COLO668 (cell line): ENCODE results near the gene MGLL.

Experiments
- DNase-seq: peaks from one replicate; lab custom pipeline; 2025; ENCODE audit not compliant: unreplicated experiment; lab: John Stamatoyannopoulos, UW

Gene MGLL

DNA sequence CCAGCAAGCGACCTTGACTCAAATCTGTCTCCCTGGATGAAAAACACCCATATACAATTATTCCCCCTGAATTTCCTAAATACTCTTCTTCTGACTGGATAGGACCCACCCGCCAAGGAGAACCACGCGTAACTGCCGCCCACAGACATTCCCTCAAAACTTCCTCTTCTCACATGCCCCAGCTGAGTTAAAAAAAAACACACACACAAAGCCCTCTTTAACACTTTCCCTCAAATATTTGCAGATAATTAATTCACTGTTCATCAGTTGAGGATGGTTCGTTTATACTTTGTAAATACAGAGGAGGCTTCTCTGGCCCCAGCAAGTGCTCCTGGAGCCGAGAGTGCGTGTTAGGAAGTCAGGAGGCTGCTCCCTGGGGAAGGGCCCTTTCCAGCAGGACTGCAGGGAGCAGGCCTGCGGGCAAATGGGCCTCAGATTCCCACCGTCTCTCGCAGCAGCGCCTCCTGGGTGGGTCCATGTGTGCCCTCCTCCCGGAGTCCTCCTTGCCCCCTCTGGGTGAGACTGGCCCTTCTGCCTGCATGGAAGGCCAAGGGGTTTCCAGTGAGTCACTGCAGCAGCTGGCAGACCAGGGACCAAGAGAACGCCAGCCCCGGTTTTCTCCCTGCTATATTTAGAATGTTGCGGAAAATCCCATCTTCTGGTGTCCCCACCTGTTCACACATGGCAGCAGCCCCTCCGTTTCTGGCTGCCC is 46.8 kb downstream of the MGLL start:
- peak; percentile 49 for DNase-seq

DNA sequence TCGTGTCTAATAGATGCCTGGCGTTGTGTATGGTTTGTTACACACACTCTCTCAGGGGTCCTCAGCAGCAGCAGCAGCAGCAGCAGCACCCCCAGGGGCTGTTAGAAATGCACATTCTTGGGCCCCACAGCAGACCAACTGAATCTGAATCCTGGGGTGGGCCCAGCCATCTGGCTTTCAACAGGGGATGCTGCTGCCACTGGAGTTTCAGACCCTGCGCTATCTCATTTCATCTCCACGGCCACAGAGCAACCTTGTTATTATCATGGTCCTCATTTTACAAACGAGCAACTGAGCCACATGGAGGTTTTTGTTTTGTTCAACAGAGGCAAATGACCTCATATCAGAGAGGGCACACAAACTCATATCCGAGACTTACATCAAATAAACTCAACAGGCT is 47.7 kb downstream of the MGLL start:
- DNase-seq = no peak

DNA sequence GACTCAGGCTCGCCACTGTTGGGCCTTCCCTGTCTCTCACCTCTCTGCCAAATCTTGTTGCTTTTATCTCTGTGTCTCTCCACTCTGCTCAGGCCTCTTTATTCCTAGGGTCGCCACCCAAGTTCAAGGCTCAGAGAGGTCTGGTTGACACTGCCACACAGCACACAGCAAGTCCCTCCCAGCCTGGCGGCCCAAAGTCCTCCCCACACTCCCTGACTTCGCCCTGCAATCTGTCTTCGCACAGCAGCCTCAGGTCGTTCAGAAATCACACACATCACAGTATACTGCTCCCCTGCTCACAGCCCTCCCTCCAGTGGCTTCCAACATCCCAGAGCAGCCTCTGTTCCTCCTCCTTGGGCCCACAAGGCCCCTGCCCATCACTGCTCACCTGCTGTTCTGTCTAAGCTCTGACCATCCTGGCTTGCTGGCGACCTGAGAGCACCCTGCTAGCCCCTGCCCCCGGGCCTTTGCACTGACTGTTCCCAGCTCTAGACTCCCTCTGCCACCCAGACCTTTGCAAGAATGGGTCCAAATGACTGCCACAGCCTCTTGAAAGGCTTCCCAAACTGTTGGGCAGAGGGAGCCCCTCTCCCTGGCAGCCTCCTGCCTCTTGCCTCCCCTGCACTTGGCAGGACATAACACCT is 48.4 kb downstream of the MGLL start:
- DNase-seq = no peak

DNA sequence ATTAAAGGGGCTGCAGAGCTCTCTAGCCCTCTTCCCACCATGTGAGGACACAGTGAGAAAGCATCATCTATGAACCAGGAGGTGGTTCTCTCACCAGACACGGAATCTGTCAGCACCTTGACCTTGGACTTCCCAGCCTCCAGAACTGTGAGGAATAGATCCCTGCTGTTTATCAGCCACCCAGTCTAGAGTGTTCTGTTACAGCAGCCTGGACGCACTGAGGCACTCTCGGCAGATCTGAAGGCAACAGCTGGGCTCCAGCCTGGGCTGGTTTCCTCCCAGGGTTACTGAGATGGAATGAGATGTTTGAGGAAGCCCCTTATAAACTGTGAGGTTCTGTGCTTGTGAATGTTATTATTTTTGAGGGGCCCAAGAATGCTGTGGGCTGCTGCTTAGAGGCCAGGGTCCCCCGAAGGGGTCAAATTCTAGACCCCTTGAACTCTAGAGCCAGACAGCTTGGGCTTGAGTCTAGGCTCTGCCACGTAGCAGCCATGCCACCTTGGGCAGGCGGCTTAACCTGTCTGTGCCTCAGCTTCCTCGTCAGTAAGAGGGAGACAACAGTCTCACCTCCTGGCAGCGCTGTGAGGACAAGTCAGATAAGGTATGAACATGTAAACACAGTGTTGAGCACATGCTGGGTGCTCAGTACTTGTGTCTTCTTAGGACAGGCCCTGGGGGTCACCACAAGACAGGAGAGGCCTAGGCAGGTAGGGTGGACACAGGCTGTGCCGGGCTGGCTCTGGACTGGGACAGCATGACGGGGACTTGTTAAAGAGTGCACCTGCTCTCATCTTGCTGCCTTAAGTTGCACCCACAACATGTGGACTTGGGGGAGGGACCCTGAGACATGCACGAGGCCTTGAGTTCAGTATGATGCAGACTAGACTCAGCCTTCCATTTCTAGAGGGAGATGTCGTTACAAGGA is 49.2 kb downstream of the MGLL start:
- DNase-seq = no peak

DNA sequence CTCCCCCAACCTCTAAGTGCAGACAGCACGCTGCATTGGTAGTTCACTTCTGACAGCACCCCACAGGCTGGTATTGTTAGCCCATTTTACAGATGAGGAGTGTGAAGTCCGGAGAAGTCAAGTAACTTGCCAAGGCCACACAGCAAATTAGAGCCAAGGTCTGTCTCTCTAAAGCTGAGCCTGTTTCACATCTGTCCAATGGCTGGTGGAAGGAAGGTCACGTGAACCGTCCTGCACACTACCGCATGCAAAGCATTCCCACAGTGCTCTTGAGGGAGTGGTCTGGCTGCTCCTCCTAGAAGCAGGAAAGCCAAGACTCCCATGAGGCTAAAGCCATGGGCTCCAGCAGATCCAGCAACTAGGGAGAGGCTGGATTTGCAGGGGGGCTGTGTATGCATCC is 50.0 kb downstream of the MGLL start:
- no peak for DNase-seq

DNA sequence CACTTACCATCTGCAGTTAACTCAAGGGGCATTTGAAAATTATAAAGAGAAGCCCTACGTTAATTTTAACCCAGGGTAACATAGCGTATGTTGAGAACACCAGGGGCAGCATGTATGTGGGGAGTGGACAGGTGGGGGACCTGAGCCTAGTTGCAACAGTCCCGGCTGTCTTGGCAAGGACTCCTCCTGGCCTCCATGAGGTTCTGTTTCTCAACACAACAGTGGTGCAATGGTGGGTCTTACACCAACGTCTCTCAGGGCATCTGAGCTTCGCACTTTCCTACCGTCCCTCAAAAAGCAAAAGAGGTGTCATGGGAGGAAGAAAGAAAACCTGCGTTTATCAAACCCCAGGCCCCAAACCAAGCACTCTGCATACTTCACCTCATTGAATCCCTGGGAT is 50.6 kb downstream of the MGLL start:
- DNase-seq = no peak

DNA sequence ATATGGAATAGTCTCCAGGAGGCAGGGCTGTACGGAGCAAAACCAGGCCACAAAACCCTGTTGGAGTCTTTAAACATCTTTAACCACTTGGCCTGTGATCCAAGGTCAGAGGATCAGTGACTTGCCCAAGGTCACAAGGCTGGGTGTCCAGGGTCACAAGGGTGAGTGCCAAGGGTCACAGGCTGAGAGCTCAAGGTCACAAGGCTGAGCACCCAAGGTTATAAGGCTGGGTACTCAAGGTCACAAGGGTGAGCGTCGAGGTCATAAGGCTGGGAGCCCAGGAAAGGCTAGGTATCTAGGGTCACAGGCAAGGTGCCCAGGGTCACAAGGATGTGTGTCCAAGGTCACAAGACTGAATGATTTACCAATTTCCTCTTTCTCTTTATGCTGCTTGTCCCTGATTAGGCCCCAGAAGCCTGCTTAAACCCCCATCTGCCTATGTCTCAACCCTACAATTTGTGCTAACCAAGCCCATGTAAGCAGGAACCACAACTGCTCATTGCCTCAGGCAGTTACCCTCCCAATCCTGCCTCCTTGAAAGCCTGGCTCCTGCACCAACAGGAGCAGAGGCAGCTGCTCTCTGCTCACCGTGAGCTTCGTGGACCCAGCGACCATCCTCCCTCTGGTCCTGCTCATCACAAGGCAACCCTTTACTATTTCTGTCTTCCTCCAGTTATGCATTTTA is 51.5 kb downstream of the MGLL start:
- no peak for DNase-seq

DNA sequence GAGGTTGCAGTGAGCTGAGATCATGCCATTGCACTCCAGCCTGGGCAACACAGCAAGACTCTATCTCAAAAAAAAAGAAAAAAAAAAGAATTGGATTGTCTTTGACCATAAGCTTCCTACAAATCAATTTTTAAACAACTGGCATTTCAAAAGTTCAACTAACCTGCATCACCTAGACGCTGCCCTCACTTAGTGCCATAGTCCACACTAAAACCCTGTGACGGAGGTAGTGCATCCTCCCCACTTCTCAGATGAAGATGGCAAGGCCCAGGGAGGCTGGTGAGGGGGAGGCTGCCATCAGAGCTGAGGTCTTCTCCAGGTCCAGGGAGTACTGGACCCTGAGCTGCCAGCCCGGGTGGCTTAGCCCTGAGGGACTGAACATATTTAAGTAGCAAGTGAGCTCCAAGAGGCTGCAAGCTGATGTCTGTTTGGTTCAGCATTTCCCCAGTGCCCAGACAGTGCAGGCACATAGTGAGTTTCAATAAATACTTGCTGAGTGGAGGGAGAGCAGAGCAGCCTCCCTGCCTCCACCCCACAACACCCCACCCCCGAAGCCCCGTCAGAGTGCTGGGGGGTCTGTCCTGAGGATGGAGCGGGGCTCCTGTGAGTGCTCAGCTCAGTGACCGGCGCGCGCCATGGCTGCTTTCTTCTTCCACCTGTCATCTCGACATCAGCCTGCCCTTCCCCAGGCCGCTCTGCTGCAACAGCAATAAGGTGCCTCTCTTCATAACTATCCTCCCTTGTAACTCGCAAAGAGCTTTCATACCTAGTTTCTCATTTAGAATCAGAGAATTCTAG is 52.8 kb downstream of the MGLL start:
- DNase-seq = no peak

DNA sequence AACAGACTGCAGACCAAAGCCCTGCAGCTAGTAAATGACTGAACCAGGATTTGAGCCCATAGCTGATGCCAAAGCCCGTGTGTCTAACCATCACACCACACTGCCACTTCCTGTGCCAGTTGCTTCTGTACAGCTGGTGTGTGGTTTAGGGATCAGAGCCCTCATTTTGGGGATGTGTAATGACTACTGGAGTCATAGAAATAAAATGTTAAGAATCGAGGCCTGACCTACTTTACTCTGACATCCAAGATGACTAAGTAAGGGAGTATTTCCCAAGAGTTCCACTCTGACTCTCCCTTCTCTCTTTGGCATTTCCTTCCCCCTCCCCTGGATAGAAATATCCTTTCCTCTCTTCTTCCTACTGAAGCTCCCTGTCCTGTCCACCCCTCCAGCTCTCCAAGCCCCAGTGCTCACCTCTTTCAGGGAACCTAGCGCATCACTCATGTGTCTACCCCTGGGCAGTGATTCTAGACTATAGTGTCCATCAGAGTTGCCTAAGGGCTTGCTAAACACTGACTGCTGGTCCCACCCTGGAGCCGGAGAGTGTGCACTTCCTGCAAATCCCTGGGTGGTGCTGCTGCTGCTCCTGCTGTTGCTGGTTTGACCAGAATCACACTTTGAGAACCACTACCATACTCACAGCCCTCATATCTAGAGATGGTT is 53.8 kb downstream of the MGLL start:
- no peak for DNase-seq

DNA sequence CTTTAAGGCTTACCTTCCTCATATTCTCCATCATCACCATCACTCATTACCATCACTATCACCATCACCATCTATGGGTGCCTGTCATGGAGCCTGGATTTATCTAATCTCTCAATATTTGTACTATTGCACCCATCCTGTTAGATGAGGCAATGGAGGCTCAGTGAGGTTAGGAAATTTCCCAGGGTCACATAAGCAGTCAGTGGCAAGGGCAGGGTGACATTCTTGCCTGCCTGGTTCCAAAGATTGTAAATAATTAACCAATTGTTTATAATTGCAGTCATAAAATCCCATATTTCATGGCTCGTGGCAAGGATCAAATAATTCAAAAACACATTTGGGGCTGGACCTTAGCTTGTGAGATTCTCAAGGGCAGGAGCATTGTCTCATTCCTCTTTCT is 55.2 kb downstream of the MGLL start:
- DNase-seq = no peak

DNA sequence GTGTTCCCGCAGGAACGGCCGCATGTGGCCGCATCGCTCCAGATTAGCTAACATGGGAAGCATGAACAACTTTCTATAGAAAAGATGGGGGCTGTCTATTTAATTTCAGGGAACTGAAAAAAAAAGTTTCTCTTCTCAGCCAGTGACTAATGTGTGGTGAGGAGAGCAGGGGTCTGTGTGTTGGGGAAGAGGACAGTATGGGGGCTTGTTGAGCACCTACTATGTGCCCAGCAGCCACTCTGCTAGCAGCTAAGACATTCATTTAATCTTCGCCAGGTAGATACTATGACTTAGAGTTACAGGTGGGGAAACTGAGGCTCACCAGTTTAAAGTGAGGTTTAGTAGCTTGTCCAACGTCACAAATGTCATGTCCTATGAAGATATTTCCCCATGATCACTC is 56.6 kb downstream of the MGLL start:
- DNase-seq = no peak

DNA sequence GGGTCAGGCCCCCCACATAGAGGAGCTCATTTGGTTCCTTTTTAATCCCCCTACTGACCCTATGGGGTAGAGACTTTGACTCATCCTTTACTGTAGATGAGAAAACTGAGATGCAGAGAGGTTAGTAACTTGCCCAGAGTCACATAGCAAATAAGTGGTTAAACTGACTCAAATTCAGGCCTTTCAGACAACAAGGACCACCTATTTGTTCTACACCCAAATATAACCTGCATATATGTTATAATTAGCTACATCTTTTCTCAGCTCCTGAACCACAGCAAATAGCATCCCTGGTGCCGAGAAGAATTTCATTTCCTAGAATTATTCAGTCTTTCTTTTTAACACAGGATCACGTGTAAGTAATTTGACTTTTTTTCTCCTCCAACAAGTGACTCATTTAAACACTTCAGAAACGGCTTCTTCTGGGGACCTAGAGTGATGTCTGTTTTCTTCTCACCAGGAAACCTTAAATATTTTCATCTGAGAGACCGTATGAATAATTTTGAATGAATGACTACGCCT is 57.4 kb downstream of the MGLL start:
- DNase-seq = no peak

DNA sequence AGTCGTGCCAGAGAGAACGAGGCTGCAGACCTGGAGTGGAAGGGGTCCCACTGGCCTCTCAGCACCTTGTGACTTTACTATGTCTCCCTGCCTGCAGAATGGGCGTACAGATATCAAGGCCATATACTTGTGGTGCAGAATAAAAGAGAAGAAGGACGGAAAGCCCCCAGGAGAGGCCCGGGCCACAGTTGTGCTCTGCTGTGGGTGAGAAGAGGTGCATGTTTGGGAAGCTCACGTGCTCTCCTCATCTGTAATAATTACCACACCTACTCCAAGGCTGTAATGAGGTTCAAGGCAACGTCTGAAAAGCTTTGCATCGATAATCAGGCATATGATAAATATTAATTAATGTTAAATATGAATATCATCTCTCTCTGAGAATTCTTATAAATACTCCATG is 58.0 kb downstream of the MGLL start:
- DNase-seq = no peak

DNA sequence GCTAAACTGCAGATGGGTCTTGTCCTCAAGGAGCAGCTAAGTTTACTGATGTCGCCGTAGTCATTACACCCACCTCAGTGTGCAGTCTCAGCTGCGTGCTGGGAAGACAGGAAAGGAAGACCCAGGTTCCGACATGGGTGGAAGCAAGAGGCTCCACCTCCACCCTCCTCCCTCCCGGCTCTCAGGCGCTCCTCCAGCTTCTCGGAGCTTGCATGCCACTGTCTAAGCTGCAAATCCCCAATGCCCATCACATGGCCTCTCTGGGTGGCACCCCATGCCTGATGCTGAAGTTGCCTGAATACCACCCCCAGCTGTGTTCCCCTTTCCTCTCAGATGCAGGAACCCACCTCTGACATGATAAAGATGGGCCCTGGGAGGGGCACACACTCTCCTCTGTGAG is 58.5 kb downstream of the MGLL start:
- no peak for DNase-seq

DNA sequence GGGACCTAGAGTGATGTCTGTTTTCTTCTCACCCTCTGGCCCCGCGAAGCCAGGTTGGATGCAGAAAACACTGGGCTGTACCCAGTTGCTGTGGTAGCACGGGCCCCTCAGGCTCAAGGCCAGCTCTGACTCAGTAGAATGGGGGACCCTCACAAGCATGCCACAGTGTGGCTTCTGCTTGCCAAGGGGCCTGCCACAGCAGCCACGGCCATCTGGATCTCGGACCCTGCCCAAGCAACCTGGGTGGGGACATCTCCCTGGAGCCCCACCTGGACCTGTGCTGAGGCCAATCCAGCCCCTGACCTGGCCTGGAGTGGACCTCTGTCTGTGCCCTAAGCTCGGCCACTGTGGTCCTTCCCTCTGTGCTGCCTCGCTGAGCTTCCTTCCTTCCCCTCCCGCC is 59.0 kb downstream of the MGLL start:
- no peak for DNase-seq

DNA sequence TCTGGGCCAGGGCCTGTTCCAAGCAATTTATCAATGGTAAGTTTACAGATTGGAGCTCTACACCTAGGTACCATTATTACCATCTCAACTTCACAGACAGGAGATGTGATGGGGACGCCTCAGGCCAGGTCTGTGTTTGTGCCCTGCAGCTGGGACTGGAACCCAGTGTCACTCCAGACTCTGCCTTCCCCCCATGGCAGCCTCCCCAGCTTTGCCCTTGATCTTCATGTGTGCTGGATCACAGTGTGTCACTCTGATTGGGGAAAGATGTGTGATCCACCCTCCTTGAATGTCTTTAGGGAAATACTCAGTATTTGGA is 59.6 kb downstream of the MGLL start:
- no peak for DNase-seq

DNA sequence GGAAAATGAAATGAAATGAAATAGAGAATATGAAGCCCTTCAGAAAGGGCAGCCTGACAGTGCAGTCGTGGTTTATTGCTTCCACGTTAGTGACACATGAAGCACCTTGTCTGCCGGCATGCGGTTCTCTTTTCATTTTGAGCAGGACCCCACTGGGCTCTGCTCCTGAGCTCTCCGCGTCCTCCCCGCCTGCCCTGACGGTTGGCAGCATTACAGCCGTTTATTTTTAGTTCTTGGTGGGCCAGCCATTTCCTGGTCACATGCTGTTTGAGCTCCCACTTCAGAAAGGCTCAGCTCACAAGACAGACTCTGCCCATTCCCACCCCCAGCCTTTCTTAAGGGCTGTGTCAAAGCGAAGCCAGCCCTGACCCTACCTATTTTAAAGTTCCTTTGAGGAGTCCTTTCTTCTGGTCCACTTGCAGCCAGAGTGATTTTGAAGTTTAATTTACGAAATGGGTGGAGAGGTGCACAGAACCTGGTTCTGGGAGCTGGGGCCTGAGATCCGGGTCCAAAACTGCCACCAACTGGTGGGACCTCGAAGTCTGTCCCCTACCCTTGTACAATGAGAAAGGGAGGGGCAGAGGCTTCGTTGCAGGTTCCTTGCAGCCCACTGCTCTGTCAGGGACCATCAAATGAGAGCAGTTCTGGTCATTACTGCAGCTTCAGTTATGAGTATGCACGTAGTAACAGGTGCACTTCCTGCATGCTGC is 60.1 kb downstream of the MGLL start:
- DNase-seq = no peak

DNA sequence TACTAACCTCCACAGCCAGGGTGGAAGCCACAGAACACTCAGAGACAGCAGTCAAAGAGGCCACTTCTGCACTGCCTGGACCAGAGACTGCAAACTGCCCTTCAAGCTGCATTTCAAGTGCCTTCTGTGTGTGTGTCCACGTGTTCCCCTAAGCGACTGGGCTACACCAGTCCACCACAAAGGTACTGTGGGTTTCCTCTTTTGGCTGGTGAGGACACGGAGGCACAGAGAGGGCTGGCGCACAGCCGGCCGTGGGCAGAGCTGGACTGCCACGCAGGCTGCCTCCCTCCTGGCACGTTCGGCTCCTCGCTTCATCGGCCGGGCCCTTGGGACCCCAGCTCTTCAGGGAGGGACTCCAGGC is 60.9 kb downstream of the MGLL start:
- DNase-seq = no peak

DNA sequence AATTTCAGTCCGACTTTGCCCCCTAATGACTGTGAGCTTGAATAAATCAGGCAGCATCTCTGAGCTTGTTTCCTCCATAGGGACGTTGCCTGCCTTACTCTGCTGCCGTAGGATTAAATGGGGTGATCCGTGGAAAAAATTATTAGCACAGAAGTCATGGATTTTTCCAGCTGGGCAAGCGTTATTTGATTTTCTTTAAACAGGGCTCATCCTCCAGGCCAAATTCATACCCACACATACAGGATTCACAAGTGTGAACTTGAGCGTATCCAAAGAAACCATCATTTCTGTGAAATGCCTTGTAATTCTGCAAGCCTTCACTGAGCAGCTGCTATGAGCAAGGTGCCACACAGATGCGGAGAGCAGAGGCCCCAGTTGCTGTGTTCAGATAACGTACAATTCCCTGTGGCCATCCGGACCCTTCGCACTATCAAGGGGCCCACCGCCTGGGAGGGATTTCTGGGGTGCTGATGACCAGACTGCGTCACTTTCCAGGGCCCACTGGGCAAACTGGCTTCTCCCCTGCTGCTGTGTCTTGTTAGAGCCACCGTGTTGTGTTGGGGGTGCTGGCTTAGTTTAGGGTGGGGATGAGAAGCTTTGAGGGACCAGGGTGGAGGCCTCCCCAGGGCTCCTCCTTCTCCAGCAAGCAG is 61.4 kb downstream of the MGLL start:
- DNase-seq = no peak
